ENCODE data around the gene HHEX.
"Not testable (repeated sequence)": the region's sequence is repeated elsewhere in the genome, so short reads cannot be mapped to it uniquely, and the experiment has no call there.

The HHEX gene

GRCh38 chr10:92740762-92741161 lies 51.0 kb downstream of the HHEX start:
- DNase-seq = no peak

- DNase-seq = not testable (repeated sequence)
Measured at GRCh38 chr10:92741741-92742140, 52.0 kb downstream of the HHEX start.

- DNase-seq = peak; percentile 26
Measured at GRCh38 chr10:92742331-92743228, 52.8 kb downstream of the HHEX start.

All from SIG-M5 (cell line).